Measurements from ENCODE around the gene VIT.
A peak's percentile ranks its signal among the peaks of the same experiment; 100 is the strongest.

GRCh38 chr2:36701391-36701795 is 4.9 kb downstream of the VIT start:
- TF ChIP-seq CTCF (conservative IDR thresholded peaks at IDR 0.05) (peak; percentile 60), EZH2 (IDR thresholded peaks at IDR 0.05; ENCODE audit: low read depth) (no peak)
